Psoas muscle (tissue), 8 donors: Measurements from ENCODE around the gene KRR1. TPM values are rescaled to one million over a fixed set of nuclear protein-coding genes. Genes with fewer than 3 reads are reported as not detected.
A peak's percentile ranks its signal among the peaks of the same experiment; 100 is the strongest.

Experiments
- ATAC-seq, 4 donors: fragments of 200-7000 bp; cut with Tn5 transposase; one replicate each; pipeline ENCODE4 v1.9.1; 2020; ENCODE audit warnings: moderate library complexity in 3 of 4, mild to moderate bottlenecking in 2 of 4
- DNase-seq, 2 donors: peaks; one replicate each; pipeline ENCODE4 v3.0.0-alpha.2; 2020
- H3K27ac ChIP-seq: fragments of 200-600 bp; one replicate; pipeline ENCODE4 v1.8.0; 2022
- H3K27me3 ChIP-seq, 3 donors: fragments of 200-600 bp in 1 of 3; one replicate each; pipeline versions ENCODE4 v1.6.1 to v1.8.0; 2013 to 2022; ENCODE audit warnings: low read length in 2 of 3, mild to moderate bottlenecking in 2 of 3, moderate library complexity in 1 of 3; ENCODE audit not compliant: insufficient read depth in 3 of 3
- H3K36me3 ChIP-seq, 2 donors: fragments of 200-600 bp in 1 of 2; one replicate each; pipeline versions ENCODE4 v1.6.1 to v1.8.0; 2013 to 2022; ENCODE audit warnings: low read depth in 1 of 2, mild to moderate bottlenecking in 1 of 2, moderate library complexity in 1 of 2; ENCODE audit not compliant: insufficient read depth in 1 of 2
- H3K4me1 ChIP-seq: fragments of 200-600 bp; one replicate; pipeline ENCODE4 v1.8.0; 2022
- H3K4me3 ChIP-seq: fragments of 200-600 bp; one replicate; pipeline ENCODE4 v1.8.0; 2022; ENCODE audit warnings: mild to moderate bottlenecking
- H3K9me3 ChIP-seq: fragments of 200-600 bp; one replicate; pipeline ENCODE4 v1.8.0; 2022
- CTCF ChIP-seq: fragments of 200-600 bp; IDR thresholded peaks from one replicate; pipeline ENCODE4 v1.8.0; 2022; ENCODE audit warnings: antibody characterized with exemption
- WGBS, 3 donors: extraction: QIAGEN DNeasy Blood & Tissue Kit; methylation state at CpG; one replicate each; pipeline versions ENCODE4 v1.1.6 to v1.1.7; 2013; 5-methylcytosine and 5-hydroxymethylcytosine counted together
- intact Hi-C, 2 donors: fragments of 100-400 bp; cut with DNase I; formaldehyde crosslinking; loops; one replicate each; pipeline versions ENCODE4 v1.11.0 to v1.14.2; 2022
- polyA plus RNA-seq, 3 donors: library from polyadenylated mRNA; stranded (reverse); fragments of 200-250 nt; gene quantifications; one replicate each; pipeline ENCODE4 v1.2.3, GENCODE V29; 2013
- total RNA-seq, 4 donors: library from RNA; stranded (reverse); fragmentation: NEBNext Ultra II Directional in 2 of 4; extraction: Animal tissue kit (Norgen Biotek cat#: 25700) in 2 of 4; gene quantifications; one replicate each; pipeline versions ENCODE4 v1.2.1 to v1.2.4, GENCODE V29; 2021 to 2023
- donor health status: healthy with polysubstance abuse.
- donor health status: DM: no; HTN: no; CAD: no; lungs with moderate emphysema.
- donor health status: Bipolar disorder and iron deficiency.
- donor health status: healthy.
- donor health status: DM: yes; HTN: yes; CAD: no.
- donor health status: DM: no; HTN: no; CAD: no.
- donor health status: DM: no; HTN: no; CAD: no.
- donor health status: DM: yes; HTN: yes; CAD: no.

KRR1 gene
- total and polyA plus RNA-seq, 7 donors, result 15.7 to 64.9 (median 43.1) TPM

GRCh38 chr12:75480469-75480949 is 30.9 kb downstream of the KRR1 start, which contains the start of gene GLIPR1:
Gene GLIPR1, plus strand, starts transcription at chr12:75480755. Its CDS starts 126 bp downstream, at chr12:75480881.
- Histone ChIP-seq H3K27ac (peak within 1 kb of the TSS; percentile 64), H3K9me3 (no peaks in the 10 kb centered on the region), H3K36me3 (no peaks in the 10 kb centered on the region), H3K4me1 (peaks cover 9% of the 10 kb centered on the region), H3K4me3 (peak within 1 kb of the TSS; percentile 62), H3K27me3 (no peaks in the 10 kb centered on the region)
- intact Hi-C loops, result no loop called here
- ATAC-seq, result peak; percentile 74 to 86 (median 82)
- no peak for TF ChIP-seq CTCF
- 18 to 36% (median 22%) methylated on average over 8 of the region's 8 CpGs for WGBS, 3 donors
- DNase-seq, result peak; percentile 76 to 82

- WGBS, 3 donors, result 28 to 59% (median 30%) methylated on average over 2 of the region's 2 CpGs
- H3K36me3 ChIP-seq, result no peaks in the 10 kb centered on the region
- intact Hi-C loops, result no loop called here
- no peaks in the 10 kb centered on the region for H3K9me3 ChIP-seq
- DNase-seq, result no peak
- TF ChIP-seq CTCF, result no peak
- peak overlapping the region; percentile 62 for H3K4me3 ChIP-seq
- peak overlapping the region; percentile 64 for H3K27ac ChIP-seq
- peak; percentile 44 to 62 (median 54) for ATAC-seq
- H3K27me3 ChIP-seq, result no peaks in the 10 kb centered on the region
- peaks cover 9% of the 10 kb centered on the region for H3K4me1 ChIP-seq
Measured at GRCh38 chr12:75479963-75480461, 31.4 kb downstream of the KRR1 start.

GRCh38 chr12:75478116-75478794 is 33.2 kb downstream of the KRR1 start:
- H3K36me3 ChIP-seq, result no peaks in the 10 kb centered on the region
- no peak for DNase-seq
- no peak for ATAC-seq
- no peaks in the 10 kb centered on the region for H3K9me3 ChIP-seq
- WGBS, 3 donors, result 68 to 72% (median 68%) methylated on average over 5 of the region's 5 CpGs
- intact Hi-C loops, result no loop called here
- H3K27me3 ChIP-seq, result no peaks in the 10 kb centered on the region
- TF ChIP-seq CTCF, result no peak
- no peak overlapping the region for H3K27ac ChIP-seq
- H3K4me3 ChIP-seq, result no peak overlapping the region
- H3K4me1 ChIP-seq, result peaks cover 6% of the 10 kb centered on the region

GRCh38 chr12:75477137-75477536 is 34.3 kb downstream of the KRR1 start:
- H3K9me3 ChIP-seq, result no peaks in the 10 kb centered on the region
- TF ChIP-seq CTCF, result no peak
- WGBS, 3 donors, result 65 to 78% (median 77%) methylated on average over 2 of the region's 2 CpGs
- no peaks in the 10 kb centered on the region for H3K36me3 ChIP-seq
- H3K27ac ChIP-seq, result no peak overlapping the region
- ATAC-seq (no peak), DNase-seq (no peak)
- intact Hi-C loops, result no loop called here
- H3K27me3 ChIP-seq, result no peaks in the 10 kb centered on the region
- no peak overlapping the region for H3K4me3 ChIP-seq
- H3K4me1 ChIP-seq, result peaks cover 6% of the 10 kb centered on the region
